GM18505 (cell line): ENCODE measurements around the gene AIFM1.

ENCODE experiments used
- ATAC-seq: cut with Tn5 transposase; IDR thresholded peaks from one replicate; pipeline ENCODE4 v1.9.1; 2021; ENCODE audit not compliant: unreplicated experiment
- POLR2A ChIP-seq: IDR thresholded peaks from 4 replicates; pipeline ENCODE4 v1.6.1; 2011; ENCODE audit warnings: borderline replicate concordance; ENCODE audit not compliant: insufficient read depth, insufficient read length; ENCODE audit errors: extremely low read depth

AIFM1 gene

DNA sequence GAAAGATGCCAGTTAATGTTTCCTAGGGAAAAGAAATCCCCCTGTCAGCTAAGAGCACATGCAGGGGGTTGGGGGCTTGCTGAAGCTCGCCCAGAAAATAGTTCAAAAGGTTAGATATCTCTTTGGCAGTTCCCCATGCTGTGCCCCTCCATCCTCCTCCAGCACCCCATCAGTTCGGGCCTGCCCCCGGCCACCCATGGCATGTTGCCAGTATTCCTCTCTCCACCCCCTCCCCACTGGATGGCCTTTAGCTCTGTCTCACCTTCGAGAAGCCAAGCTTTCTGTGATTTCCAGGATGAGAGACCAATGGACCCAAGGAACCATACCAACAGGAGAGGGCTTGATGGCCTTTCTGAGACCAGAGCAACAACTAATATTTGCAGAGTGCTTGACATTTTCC, 11.3 kb upstream of the AIFM1 start:
- no peak for ATAC-seq
- no peak for TF ChIP-seq POLR2A

DNA sequence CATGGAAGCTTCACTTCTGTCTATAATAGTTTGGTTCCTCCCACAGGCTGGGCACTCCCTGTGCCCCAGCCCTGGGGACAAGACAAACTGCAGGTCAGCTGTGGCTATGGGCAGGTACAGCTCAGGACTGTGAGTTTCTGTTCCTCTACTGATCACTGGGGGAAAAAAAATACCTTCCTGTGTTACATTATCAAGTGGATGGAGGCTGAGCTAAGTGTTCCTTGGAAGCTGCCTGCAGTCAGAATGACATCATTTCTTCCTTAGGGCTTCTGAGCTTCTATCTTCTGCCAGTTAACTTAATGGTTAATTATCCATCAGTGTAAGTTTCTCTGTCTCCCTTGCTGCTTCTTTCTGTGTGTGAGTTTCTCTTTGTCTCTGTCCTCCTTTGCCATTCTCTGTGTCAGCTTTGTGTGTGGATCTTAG, 10.7 kb upstream of the AIFM1 start:
- peak; percentile 42 for TF ChIP-seq POLR2A
- ATAC-seq = peak; percentile 70

DNA sequence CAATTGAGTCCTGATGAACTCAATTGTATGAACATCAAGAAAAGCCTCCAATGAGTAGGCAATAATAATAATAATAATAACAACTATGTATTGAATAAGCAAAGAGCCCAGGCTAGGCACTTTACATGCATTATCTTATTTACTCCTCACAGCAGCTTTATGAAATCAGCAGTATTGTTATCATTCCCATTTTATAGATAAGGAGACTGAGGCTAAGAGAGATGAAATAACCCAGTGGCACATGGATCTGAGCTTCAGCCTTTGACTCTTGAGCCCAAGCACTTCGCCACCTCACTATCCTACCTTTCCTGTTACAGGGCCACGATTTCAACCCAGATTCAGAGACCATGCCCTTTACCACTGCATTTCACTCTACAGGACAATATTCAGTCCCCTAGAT, 9.3 kb upstream of the AIFM1 start:
- TF ChIP-seq POLR2A = no peak
- ATAC-seq = no peak

DNA sequence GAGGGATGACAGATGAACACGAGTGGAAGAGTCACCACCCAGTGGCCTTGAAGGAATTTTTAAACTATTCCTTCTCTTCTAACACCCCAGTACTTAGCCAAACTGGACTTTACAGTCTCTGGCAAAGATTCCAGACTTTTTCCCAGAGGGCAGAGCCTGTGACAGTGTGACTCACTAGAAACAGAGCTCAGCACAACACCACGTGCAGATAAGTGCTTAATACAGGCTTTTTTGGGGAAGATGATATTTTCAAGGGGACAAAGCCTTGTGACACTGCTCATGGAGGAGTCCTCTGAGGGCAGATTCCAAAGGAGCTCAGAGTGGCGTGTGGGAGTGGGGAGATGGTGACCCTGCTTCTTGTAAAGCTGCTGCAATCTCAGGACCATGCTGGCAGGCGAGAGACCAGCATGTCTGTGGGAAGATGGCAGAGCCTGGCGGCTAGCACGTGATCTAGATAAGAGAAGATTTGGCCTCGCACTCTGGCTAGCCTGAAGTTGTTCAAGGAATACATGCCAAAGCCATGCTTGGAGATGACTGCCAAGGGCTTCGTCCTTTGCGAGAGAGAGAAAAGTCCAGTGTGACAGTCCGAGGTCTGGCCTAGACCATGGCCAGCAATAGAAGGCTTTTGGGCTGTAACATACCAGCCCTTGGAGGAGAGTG, 8.5 kb upstream of the AIFM1 start:
- no peak for ATAC-seq
- no peak for TF ChIP-seq POLR2A

DNA sequence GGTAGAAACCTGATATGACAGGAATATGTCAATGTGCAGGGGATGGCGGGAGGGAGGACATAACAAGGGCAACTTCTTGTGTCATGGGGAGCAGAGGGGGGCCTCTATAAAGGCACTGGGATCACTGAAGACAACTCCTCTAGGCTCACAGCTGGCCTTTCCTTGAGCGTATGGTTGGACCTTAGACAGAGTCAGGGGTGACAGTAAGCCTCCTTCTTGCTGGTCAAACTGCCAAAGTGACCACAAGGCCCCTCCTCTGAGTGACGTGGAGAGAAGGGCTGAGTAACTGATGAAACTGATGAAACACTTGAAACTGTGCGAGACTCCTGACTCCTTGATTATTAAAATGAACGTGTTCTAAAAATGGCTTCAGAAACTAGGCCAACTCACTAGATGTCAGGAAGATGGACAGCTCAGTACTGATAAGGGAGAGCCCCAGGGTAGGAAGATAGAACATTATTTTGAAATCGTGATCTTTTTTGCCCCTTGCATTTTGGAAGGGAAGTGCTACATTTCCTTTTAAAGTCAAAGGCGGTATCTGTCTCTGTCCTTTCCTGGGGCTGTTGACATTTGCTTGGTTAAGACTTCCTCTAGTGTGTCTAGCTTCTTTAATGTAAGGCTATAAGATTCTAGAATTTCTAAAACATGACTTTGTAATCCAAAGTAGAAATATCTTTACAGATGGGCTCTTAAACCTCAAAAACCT, 7.7 kb upstream of the AIFM1 start:
- ATAC-seq = no peak
- TF ChIP-seq POLR2A = peak; percentile 71

DNA sequence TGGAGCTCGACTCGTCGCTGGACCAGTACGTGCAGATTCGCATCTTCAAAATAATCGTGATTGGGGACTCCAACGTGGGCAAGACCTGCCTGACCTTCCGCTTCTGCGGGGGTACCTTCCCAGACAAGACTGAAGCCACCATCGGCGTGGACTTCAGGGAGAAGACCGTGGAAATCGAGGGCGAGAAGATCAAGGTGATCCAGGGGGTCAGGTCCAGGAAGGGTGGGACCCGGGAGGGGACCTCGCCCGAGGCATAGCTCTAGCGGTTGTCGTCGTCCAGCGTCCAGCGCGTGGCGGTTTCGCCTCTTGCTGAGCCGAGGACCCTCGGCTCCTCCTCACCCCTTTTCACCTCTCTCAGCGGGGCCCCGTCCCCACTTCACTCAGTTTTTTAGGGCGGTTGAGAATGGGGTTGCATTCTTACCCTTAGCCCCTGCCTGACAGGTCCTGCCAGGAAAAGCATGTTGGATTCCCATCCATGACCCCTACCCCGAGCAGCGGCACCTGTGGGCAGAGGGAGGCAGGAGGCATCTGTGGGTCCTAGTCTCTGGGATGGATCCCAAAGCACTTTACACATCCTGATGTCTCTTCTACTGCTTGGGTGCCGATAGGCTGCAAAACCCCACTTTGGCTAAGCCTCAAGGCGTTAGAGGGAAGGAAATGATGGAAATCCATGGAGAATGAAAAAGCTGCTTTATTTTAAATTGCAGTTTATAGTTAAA, 6.6 kb upstream of the AIFM1 start:
- ATAC-seq = no peak
- TF ChIP-seq POLR2A = no peak

DNA sequence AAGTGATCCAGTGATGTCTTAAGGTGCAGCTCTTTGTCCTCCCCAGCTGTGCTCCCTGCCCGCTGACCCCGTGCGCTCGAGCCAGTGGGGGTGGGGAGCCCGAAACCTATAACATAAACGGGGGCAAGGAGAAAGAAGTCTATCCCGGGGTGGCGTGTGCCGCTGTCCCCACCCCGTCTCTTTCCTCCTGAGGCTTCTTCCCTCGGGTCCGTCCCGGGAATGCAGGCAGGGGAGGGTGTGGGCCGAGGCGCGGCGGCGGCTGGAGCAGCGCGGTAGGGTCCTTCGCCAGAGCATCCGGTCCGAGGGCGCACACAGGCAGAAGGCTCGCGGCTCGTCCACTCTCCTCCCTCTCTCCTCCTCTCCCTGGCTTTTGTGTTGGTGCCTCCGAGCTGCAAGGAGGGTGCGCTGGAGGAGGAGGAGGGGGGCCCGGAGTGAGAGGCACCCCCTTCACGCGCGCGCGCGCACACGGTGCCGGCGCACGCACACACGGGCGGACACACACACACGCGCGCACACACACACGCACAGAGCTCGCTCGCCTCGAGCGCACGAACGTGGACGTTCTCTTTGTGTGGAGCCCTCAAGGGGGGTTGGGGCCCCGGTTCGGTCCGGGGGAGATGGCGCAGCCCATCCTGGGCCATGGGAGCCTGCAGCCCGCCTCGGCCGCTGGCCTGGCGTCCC, 5.9 kb upstream of the AIFM1 start, which contains the start of gene RAB33A:
Gene RAB33A (plus strand): TSS at position 517 of the 681 bp plus-strand sequence. CDS start 101 bp downstream, at position 618.
- peak; percentile 43 for TF ChIP-seq POLR2A
- no peak for ATAC-seq

DNA sequence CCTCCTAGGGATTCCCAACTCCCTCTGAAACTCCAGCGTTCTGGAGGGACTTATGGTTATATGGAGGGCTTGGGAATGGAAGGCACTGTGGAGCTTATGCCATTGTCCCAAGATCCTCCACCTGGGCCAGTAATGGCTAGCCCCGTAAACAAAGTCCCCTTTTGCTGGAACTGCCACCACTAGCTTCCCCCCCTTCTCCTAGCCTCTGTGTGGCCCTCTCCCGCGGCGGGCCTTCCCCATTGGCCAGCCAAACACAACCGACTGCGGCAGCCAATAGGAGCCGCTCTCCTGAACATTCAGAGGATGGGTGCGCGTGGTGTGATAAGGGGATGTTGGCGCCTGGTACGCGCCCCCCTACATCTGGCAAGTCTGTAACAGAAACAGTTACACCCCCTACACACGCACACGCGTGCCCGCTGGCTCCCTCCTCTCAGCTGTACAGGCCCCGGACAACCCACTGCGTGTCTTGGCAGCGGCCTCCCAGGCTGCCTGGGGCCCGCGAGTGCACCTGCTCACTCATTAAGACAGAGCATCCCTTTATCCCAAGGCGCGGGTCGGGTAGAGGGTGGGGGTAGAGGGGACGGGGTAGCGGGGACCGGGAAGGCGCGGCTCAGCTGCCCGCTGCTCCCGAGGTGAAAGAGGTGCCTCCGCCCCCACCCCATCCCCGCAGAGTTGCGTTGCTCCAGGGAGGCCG, 5.3 kb upstream of the AIFM1 start:
- peak; percentile 54 for ATAC-seq
- TF ChIP-seq POLR2A = peak; percentile 43

DNA sequence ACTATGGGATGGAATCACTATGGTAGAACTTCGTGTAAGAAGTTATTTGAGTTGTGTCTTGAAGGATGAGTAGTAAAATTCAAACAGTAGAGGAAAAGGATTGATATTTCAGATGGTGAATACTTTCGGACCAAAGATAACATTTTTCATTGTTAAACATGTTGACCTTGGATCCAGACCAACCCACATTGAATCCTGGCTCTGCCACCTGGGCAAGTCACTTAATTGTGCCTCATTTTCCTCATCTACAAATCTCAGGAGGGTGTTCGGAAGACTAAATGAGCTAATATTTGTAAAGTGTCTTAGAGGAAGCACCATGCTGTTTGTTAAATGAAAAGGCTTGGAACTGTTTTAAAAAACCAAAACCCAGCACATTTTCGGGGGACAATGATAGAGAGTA, 1.4 kb upstream of the AIFM1 start:
- TF ChIP-seq POLR2A = no peak
- ATAC-seq = no peak

DNA sequence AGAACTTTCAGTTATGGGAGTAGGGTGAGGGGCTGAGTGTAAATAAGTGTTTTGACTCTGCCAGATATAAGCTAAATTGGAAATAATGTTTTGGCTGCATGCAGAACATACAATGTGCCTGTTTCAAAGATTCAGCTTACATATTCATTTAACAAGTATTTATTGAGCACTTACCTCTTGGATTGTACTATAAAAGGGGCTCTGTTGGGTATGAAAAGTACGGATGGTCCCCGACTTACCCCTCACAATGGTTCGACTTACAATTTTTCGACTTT, 799 bp upstream of the AIFM1 start:
- no peak for ATAC-seq

DNA sequence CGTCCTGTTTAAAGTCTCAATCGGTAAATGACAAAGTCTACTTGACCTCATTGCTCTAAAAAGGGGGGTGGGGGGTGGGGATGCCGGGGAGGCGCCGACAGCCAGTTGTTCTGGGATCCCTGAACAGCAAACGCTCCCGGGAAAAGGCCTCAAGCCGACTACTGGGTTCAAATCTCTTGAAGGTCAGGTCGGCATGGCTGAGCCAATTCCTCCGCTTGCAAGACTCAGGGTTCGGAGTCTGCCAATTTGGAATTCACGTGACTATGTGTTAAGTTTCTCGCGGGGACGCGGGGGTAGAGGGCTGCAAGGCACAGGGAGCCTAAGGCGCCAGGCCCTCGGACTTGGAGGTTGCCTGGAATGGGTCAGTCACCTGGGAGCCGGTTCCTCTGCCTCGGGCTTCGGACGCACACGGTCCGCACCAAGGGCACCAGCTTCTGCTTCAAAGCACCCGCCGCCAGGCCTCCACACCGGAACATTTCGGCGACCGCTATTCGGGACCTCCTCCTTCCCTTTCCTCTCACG, 399 bp downstream of the AIFM1 start:
- TF ChIP-seq POLR2A = no peak
- no peak for ATAC-seq

More for the DNA sequence above, 799 bp upstream of the AIFM1 start:
- TF ChIP-seq POLR2A = no peak

DNA sequence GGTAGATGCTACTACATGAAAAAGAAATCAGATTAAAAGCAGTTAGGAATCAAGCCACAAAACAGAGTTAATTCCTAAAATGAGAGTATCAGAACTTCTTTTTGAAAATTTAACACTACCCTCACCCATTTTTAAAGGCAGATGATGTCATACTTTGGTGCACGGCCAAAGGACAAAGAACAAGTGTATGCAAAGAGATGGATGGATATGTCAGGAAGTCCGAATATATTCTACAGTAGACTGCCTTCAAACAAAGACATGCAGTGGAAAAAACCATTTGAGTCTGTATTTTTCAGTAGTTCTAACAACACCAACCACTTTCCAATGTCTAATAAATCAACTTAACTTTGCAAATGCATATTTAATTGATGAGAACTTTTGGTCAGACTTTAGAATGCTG, 2.2 kb downstream of the AIFM1 start:
- no peak for ATAC-seq
- no peak for TF ChIP-seq POLR2A
